ENCODE results near the gene SLC7A5.
A peak's percentile ranks its signal among the peaks of the same experiment; 100 is the strongest.
"Not testable (repeated sequence)": the region's sequence is repeated elsewhere in the genome, so short reads cannot be mapped to it uniquely, and the experiment has no call there.

SLC7A5 gene

DNA sequence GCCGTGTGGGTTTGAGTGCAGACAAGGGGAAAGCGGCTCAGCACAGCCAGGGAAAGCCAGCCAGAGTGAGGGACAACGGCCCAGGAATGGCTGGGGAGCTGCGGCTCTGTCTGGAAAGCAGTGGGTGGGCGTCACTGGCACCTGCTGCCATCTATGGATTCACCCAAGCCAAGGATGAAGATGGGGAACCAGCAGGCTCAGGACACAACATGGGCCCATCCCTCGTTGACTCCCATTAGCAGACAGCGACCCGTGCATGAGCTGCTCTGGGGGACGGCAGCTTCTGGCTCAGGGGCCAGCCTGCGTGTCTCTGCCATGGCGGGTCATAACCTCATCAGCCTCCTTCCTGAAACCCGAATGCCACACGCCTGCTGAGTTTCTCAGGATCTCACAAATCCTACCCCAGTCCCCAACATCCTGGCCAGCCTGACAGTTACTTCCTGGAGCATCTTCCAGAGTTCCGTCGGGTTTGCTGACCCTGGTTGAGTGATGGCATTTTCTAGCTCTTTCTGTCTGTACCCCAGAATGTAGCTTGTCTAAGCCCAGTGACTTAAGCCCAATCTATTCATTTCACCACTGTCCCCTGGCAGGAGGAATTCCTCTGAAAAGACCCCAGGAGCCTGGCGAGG lies 50.7 kb downstream of the SLC7A5 start:
- no peak for DNase-seq

DNA sequence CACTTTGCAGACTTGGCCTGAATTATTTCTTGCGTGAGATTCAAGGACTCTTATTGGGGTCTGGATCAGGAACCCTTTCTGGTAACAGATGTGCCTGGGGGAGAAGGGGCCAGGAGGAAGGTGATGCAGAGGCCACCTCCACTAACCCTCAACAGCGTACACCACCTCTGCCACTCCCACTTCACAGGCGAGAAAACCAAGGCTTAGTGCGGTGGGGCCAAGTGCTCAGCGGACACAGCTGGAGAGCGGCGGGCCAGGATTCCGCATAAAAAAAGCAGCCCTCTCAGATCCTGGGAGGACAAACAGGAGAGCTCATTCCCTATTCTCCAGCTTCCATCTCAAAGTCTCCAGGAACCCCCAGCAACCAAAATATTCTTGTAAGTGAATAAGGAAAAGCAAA lies 51.4 kb downstream of the SLC7A5 start:
- DNase-seq = no peak

DNA sequence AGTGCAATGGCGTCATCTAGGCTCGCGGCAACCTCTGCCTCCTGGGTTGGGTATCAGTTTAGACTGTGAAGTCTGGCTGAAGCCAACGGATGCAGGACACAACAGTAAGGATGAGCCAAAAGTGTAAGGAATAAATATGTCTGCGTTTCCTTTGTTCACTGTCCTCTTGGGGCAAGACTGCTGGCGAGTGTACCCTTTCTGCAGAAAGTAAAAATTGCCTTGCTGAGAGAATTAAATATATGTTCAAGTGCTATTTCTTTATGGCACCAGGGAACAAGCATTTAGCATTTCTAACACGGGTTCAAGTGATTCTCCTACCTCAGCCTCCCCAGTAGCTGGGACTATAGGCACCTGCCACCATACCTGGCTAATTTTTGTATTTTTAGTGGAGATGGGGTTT lies 51.9 kb downstream of the SLC7A5 start:
- not testable (repeated sequence) for DNase-seq

DNA sequence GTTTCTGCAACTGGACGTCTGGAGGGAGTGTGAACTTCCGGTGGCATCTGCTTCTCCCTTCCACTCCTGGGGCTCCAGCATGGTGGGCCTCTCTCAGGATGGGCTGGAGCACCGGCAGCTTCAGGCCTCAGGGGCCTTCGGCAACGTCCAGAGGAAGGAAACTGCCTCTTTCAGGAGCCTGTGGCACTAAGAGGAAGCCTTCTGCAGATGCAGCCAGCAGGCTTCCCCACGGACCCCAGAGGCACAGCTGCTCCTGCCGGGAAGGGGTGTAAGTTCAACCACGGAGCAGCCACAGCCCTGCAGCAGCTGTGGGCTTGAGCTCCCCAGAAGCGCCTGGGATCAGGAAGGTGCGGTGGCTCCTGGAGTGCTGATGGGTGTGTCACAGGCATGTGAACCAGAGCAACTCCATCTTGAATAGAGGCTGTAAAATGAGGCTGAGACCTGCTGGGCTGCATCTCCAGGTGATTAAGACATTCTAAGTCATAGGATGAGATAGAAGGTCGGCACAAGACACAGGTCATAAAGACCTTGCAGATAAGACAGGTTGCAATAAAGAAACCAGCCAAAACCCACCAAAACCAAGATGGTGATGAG lies 52.7 kb downstream of the SLC7A5 start:
- DNase-seq = no peak

DNA sequence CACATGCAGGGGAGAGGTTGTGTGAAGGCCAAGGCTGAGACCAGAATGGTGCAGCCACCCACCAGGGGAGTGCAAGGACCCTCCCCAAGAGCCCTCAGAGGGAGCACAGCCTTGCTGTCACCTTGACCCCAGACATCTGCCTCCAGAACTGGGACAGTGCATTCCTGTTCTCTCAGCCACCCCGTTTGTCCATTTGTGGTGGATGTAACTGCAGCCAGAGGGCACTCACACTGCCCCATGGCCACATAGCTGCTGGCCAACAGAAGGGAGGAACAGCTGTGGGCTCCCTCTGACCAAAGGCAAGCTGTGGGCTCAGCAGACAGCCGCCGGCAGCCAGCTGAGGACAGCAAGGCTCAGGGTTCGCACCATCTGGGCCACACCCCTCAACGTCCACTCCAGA lies 53.7 kb downstream of the SLC7A5 start:
- DNase-seq = no peak

DNA sequence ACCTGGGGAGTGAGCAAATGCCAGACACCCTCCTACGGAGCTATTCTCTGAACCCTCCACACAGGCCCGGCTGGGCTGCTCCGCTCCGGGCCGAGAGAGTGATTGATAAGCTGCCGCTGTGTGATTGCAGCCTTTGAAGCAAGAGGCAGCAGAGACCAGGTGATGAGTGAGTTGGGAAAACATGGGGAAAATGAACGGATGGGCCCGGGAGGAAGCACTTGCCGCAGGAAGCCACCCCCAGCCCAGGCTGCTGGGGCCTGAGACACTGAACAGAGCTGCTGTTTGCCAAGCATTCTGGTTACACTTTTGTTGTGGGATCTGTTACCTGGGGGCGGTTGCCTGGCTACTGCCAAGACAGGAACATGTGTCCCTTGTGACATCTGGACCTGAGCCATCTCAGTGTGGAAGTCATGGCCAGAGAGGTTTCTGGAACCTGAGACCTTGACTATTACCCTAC lies 57.1 kb downstream of the SLC7A5 start:
- no peak for DNase-seq

DNA sequence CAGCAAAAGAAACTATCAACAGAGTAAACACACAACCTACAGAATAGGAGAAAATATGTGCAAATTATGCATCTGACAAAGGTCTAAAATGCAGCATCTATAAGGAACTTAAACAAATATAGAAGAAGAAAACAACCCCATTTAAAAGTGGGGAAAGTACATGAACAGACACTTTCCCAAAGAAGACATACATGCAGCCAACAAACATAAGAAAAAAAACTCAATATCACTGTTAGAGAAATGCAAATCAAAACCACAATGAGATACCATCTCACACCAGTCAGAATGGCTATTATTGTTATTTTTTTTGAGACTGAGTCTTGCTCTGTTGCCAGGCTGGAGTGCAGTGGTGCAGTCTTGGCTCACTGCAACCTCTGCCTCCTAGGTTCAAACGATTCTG lies 57.9 kb downstream of the SLC7A5 start:
- not testable (repeated sequence) for DNase-seq

DNA sequence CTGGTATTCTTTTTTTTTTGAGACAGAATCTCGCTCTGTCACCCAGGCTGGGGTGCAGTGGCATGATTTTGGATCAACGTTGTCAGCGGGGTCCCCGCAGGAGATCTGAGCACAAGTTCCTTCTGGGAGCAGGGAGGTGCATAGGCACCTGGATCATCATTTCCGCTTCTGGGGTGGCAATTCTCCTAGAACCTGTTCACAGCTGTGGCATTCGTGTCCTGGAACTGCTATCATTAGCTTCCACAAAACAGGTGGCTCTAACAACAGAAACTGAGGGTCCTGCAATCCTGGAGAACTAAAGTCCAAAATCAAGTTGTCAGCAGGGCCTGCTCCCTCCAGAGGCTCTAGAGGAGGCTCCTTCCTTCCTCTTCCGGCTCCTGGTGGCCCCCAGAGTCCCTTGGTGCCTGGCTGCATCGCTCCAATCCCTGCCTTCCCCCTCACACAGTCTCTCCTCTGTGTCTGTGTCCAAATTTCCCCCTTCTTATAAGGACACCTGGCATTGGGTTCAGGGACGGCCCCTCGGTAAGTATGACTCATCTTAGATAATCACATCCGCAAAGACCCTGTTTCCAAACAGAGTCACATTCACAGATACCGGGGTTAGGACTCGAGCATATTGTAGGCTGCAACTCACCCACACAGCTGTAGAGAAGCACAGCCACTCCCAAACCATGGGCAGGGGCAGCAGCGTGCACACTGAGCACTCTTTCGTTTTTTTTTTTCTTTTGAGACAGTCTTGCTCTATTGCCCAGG lies 60.0 kb downstream of the SLC7A5 start:
- DNase-seq = peak in 1 of 2 donors; percentile 20

DNA sequence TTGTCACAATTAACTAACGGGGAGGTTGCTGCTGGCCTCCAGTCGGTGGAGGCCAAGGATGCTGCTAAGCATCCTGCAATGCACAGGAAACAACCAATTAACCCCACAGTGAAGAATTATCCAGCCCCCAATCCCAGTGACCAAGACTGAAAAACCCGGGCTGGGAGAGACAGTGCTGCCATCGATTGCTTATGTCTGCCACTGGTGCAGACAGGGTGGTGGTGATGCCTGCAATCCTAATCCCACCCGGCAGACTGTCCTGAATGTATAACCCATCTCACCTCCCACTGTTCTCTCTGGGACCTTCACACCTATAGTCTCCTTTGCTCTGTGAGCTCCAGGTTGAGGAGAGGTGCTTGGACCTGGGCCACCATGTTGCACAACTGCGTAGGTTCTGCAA lies 61.2 kb downstream of the SLC7A5 start:
- no peak for DNase-seq

DNA sequence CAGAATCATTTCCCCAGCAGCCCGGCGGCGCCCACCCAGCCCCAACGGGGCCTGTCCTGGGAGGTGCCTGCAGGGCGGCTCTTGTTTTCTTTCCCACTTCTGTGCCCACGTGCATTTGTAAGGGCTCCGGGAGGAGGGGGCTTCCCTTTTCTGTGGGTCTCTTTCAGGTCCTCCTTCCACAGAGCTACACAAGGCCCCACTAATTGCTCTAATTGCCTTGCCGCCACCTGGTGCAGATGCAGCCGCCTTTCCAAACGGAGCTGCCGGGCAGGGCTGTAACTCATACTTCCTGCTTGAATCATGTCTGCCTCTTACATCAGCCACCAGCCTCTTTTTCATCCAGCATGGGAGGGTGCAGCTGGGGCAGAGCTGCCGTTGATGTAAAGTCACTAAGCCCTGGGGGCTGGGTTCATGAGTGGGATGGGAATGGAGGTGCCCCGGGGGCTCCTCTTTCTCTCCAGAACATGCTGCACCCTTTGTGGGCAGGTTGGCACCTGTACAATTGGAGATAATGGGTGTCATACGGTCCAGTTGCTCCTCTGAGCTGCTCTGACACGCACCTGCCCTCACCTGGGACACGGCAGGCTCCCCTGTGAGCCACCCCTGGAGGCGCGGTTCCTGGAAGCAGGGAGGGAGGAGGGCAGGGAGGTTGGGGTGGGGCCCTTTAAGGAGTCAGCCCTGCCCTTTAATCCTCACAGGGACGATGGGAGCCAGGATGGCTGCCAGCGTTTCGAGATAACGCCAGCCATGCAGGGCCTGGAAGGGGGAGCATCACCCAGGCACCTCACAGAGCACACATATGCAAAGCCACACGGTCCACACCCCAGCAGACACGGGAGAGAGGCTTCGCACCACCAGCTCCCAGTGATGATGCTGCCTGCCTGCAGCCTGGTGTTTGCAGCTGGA lies 62.4 kb downstream of the SLC7A5 start:
- peak in 1 of 2 donors; percentile 49 for DNase-seq

DNA sequence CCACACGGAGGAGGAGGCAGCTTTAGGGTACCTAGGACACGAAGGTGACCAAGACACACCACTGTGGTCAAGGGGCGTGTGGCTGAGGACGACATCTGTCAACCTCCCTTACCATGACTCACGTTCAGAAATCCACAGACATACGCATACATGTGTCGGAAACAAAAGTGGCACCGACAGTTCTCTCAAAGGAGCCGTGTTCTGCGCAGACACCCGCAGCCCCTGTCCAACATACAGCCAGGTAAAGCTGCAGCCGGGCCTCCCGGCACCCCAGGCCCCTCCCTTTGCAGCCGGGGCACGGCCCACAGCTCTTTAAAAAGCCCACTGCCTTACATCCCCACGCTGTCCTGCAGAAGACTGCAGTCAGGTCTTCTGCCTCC lies 63.1 kb downstream of the SLC7A5 start:
- DNase-seq = no peak

DNA sequence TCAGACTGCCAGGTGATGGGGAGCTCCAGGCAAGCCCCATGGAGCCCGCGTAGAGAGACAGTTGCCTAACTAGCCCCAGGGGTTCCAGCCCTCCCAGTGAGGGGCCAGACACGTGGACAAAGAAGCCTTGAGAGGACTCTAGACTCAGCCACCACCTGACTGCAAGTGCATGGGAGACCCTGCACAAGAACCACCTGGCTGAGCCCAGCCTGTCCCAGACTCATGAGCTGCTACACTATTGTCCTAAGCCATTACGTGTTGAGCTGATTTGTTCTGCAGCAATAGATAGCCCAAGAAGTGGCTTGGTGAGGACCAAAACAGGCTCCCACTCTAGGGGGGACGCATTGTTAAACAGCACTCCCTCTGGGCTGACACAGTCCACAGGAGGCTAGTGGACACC lies 65.9 kb downstream of the SLC7A5 start:
- DNase-seq = no peak

DNA sequence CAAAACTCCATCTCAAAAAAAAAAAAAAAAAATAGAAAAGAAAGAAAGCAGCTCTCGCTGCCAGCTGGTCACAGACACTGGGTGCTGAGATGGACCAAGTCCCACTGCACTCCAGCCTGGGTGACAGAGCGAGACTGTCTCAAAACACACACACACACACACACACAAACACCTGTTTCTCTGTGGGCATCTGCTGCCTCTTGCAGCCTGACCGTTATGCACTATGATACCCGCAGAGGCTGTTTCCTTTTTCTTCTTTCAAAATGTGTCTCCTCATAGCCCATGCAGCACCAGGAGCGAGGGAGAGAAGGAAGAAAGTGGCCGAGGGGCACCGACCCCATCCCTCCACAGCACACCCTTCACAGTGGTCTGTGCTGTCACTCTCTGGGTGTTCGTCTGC lies 66.6 kb downstream of the SLC7A5 start:
- no peak for DNase-seq

DNA sequence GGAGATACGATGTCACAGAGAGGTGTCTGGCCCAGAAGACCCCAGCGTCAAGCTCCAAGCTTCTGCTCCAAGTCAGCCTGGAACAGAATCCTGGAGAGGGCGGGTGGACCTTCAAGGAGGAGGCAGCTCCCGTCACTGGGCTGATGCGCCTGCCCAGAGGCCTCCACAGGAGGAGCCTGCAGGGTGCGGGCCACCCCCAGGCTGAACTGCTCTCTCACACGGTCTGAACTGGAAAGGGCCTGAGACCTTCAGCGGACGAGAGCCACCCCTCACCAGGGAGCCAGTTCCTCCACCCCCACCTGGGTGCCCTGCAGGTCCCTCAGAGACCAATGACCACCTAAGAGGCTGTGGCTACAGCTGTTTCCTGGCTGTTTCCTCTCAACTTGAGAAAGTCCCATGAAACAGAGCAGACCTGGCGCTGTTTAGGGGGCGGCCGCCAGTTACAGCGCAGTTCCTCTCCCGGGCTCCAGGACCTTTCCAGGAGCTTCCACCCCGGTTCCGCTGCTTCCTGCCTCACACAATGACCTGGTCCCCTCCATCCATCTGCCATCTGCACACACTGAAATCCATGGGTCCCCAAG lies 67.5 kb downstream of the SLC7A5 start:
- DNase-seq = no peak

DNA sequence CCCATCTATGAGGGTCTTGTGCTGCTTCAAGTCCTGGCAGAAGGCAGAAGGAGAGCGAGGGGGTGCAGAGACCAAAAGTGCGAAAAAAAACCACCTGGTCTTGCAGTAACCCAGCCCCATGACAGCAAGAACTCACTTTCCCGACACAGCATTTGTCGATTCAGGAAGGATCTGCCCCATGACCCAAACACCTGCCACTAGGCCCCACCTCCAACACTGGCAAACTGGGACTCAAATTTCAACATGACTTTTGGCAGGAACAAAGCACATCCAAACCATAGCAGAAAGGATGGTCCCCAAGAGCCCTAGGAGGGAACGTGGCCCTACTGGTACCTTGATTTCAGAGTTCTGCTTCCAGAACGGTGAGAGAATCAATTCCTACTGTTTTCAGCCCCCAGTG lies 68.8 kb downstream of the SLC7A5 start:
- DNase-seq = no peak

DNA sequence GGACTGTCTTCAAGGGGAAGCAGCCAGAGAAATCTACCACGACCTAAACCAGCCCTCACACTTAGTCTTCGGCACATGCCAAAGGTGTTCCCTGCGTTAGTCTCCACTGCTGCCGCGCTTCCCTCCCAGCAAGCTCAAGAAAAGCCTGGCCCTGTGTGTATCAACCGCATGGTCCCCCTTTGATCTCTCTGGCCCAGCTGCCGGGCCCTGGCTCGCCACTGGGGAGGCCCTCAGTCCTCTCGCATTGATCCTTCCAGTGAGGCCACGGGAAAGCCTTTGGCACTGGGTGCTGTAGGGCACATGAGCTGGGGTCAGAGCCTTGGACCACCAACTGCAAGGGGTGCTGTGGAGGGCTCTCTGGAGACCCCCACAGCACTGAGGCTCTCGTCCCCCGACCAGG lies 74.0 kb downstream of the SLC7A5 start:
- DNase-seq = no peak

DNA sequence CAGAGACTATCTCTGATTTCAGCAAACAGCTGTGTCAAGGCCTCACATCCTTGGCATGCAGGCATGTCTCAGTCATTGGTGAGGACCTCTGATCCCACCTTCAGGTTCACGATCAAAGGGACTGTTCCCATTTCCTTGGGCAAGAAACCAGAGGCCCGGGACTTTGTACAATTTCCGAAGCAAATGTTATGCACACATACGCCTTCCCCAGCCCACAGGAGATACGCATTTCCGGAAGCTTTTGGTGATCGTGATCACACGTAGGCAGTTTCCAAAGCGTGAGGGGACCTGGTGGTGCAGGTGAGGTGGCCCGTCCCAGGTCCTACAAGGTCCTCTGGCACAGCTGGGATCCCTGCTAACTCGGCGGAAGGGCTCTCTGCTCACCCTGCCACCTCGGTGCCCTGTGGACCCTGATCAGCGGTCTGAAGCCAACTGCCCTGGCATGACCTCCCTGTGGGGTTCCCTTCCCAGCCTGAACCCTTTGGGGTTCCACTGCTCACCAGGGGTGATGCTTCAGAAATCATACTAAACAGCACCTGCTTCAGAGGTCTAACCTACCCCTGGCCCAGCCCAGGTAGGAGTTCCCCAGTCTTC lies 74.7 kb downstream of the SLC7A5 start:
- DNase-seq = no peak

DNA sequence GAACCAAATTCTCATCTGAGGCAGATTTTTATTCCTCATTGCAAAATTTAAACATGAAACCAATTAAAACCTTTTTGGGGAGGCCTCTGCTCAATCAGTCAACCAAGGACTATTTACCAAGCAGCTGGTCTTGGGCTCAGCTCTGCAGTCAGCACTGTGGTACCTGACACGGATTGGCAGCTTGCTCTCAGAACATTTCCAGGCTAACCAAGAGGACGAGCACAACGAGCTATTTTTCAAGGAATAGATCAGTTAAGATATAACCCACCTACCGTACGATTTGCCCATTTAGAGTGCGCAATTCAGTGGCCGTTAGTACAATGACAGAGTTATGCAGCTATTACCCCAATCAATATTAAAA lies 77.1 kb downstream of the SLC7A5 start:
- DNase-seq = no peak

DNA sequence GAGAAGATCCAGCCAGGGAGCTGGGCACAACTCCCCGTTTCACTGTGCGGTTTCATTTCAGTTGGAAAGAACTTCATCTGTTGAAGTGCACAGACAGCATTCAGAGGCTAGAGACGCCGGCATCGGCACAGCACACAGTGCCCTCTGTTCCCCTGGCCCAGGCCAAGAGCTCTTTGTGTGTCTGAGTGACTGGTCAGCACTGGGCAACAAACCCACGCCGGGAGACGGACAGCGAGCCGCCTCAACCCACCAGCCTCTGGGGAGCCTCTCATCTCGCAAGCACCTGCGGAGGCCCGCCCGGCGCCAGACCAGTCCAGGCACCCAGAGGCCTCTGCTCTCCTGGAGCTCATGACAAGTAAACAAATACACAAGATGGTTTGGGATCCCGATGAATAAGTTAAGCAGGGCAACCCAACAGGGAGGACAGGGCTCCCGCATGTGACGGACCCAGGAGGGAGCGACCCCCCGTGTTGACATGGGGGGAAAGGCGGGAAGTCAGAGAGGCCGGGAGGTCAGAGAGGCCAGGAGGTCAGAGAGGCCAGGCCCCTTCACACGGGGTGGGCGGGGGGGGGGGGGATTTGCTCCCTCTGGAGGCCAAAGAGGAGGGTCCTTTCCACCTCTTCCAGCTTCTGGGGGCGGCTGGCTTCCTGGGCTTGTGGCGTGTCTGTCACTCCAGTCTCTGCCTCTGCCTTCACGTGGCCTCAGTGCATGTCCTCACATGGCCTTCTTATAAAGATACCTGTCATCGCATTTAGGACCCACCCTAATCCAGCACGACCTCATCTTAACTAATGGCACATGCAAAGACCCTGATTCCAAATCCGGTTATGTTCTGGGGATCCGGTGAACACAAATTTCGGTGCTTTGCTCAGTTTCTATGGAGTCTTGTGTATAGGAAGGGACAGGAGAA lies 77.8 kb downstream of the SLC7A5 start:
- no peak for DNase-seq

DNA sequence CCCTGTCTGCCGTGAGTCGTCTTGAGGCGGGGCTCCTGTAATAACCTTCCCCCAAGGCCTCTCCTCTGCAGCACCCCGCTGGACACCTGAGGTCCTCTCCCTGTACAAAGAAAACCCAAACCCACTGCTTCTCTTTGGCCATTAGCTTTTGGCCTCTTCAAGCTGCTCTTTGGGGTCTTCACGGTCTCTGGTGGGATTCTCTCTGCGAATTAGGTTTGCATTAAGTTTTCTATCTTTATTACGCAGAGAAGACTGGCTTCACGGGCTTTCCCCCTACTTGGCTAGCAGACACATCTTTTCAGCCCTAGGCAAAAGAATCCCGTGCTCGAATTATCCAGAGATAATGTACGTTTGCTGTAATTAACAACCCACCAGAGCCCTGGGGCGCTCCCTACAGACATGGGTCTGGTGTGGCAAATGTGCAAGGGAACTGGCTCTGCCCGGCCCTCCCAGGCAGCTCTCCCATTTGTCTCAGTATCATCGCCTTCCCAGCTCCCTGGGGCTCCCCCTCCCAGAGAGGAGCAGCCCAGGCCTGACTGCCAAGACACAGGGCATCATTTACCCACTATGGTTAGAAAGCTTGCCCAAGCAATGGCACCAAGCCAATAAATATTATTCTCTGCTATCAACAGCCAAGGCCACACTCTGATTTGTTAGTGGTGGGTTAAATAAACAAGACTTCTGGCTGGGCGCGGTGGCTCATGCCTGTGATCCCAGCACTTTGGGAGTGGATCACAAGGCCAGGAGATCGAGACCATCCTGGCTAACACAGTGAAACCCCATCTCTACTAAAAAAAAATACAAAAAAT lies 78.8 kb downstream of the SLC7A5 start:
- no peak for DNase-seq
